HFF-Myc (cell line): ENCODE results near the gene RTF2.

Experiments
- DNase-seq: peaks from one replicate; pipeline ENCODE4 v3.0.0-alpha.2; 2011; ENCODE audit warnings: low read depth; ENCODE audit errors: extremely low read depth
- H3K4me3 ChIP-seq: replicated peaks from 2 replicates; pipeline ENCODE4 v1.5.1; 2011; ENCODE audit warnings: low read depth, mild to moderate bottlenecking, control low read depth, low read length
- CTCF ChIP-seq: IDR thresholded peaks from 2 replicates; pipeline ENCODE4 v1.5.1; 2012; ENCODE audit warnings: mild to moderate bottlenecking, low read depth, low read length, control low read depth; ENCODE audit errors: missing control alignments

RTF2 gene

GRCh38 chr20:56423211-56423610 is 45.2 kb upstream of the RTF2 start:
- DNase-seq, result no peak
- no peak for TF ChIP-seq CTCF
- no peak overlapping the region for H3K4me3 ChIP-seq

GRCh38 chr20:56423886-56424285 is 44.5 kb upstream of the RTF2 start:
- DNase-seq, result no peak
- TF ChIP-seq CTCF, result no peak

GRCh38 chr20:56424931-56425330 is 43.5 kb upstream of the RTF2 start:
- no peak overlapping the region for H3K4me3 ChIP-seq
- no peak for TF ChIP-seq CTCF
- DNase-seq, result no peak

More at GRCh38 chr20:56423886-56424285, 44.5 kb upstream of the RTF2 start:
- H3K4me3 ChIP-seq, result no peak overlapping the region

- no peak overlapping the region for H3K4me3 ChIP-seq
- DNase-seq, result no peak
- no peak for TF ChIP-seq CTCF
These were observed 42.4 kb upstream of the RTF2 start for GRCh38 chr20:56426026-56426425.

GRCh38 chr20:56426926-56427325 is 41.5 kb upstream of the RTF2 start:
- no peak for TF ChIP-seq CTCF
- no peak for DNase-seq
- no peak overlapping the region for H3K4me3 ChIP-seq

- H3K4me3 ChIP-seq, result no peak overlapping the region
- TF ChIP-seq CTCF, result no peak
- DNase-seq, result no peak
These were observed 40.6 kb upstream of the RTF2 start for GRCh38 chr20:56427797-56428196.

GRCh38 chr20:56428410-56428809 is 40.0 kb upstream of the RTF2 start:
- TF ChIP-seq CTCF, result no peak
- H3K4me3 ChIP-seq, result no peak overlapping the region
- no peak for DNase-seq
